ENCODE data around the gene CFAP410. TPM values are rescaled to one million over a fixed set of nuclear protein-coding genes. Genes with fewer than 3 reads are reported as not detected.

CFAP410 gene
- total and polyA plus RNA-seq, 2 of the 8 experiments (the other 6 are each of a cell fraction or from before 2014, with no cell fraction given), result 10.6 to 12.0 TPM

DNA sequence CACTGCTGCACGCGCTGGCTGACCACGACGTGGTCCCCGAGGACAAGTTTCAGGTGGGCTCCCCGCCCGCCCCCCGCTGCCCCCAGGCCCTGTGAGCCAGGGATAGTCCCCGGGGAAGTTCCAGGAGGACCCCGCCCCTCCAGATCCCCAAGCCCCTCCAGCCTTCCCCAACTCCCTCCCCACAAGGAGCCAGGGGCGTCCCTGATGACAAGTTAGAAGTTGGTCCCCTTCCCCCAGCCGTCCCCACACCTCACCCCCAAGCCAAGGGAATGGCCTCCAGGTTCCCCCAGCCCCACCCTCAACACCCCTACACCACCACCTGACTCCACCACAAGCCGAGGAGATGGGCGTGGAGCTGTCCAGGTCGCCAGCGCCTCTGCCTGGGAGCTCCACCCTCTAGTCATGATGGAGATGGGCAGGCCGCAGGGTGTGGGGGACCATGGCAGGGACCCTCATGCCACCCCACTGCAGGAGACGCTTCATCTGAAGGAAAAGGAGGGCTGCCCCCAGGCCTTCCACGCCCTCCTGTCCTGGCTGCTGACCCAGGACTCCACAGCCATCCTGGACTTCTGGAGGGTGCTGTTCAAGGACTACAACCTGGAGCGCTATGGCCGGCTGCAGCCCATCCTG, 53.0 kb downstream of the CFAP410 start:
- Histone ChIP-seq H3K23ac (ENCODE audit: insufficient read length) (no peak overlapping the region), H3K4me1 (replicated peaks in 1 of 4; ENCODE audit: control insufficient read depth in 3 of 4, insufficient read depth in 4 of 4, low read length in 3 of 4) (peaks cover 0 to 23% (median 15%) of the 10 kb centered on the region in 4 experiments; a peak in 6 of 7 replicates), H3K14ac (ENCODE audit: insufficient read length) (no peak overlapping the region), H3K56ac (replicated peaks; ENCODE audit: insufficient read length, low read depth, low read length) (no peak overlapping the region), H3K18ac (ENCODE audit: extremely low read depth, low read length) (no peak overlapping the region), H2BK5ac (ENCODE audit: low read depth, low read length) (no peak overlapping the region), H4K20me1 (replicated peaks in 1 of 2; ENCODE audit: control insufficient read depth in 1 of 2, insufficient read depth in 2 of 2, low read length in 2 of 2) (no peaks in the 10 kb centered on the region), H3K9ac (replicated peaks in 1 of 4; ENCODE audit: extremely low read depth in 1 of 4, low read depth in 3 of 4, low read length in 3 of 4) (no peak overlapping the region), H2AK5ac (ENCODE audit: low read depth, low read length) (no peak overlapping the region), H3K36me3 (ENCODE audit: control insufficient read depth in 2 of 4, insufficient read depth in 4 of 4, low read length in 3 of 4) (no peaks in the 10 kb centered on the region), H3K9me3 (ENCODE audit: insufficient read depth in 2 of 2, low read depth in 1 of 2, low read length in 1 of 2) (no peaks in the 10 kb centered on the region), H2BK15ac (ENCODE audit: low read length) (no peak overlapping the region), H3K27me3 (replicated peaks in 1 of 4; ENCODE audit: control insufficient read depth in 3 of 4, extremely low read depth in 1 of 4, insufficient read depth in 3 of 4, low read length in 3 of 4) (peaks cover 0 to 28% (median 17%) of the 10 kb centered on the region in 4 experiments; a peak in 5 of 7 replicates), H2BK12ac (ENCODE audit: low read depth, low read length) (no peak overlapping the region), H4K8ac (ENCODE audit: extremely low read depth, insufficient read depth, low read length) (no peak overlapping the region), H3K79me1 (ENCODE audit: low read depth, low read length) (no peaks in the 10 kb centered on the region), H4K91ac (replicated peaks; ENCODE audit: insufficient read length, low read length) (no peak overlapping the region), H3K79me2 (ENCODE audit: control insufficient read depth in 1 of 2, insufficient read depth in 2 of 2, low read length in 2 of 2) (no peaks in the 10 kb centered on the region), H2BK20ac (ENCODE audit: low read length) (no peak overlapping the region), H3K4me2 (ENCODE audit: insufficient read depth in 1 of 2, low read depth in 2 of 2, low read length in 2 of 2) (peak overlapping the region; percentile 48 to 89; a peak in 3 of 4 replicates), H3K23me2 (ENCODE audit: low read depth, low read length) (no peaks in the 10 kb centered on the region; the same call in 1 of the 2 replicates), H4K5ac (ENCODE audit: insufficient read length, low read depth, low read length) (no peak overlapping the region), H3K27ac (ENCODE audit: low read depth, low read length) (no peak overlapping the region), H2BK120ac (replicated peaks; ENCODE audit: low read depth, low read length) (no peak overlapping the region), H2AFZ (ENCODE audit: low read length) (no peak overlapping the region), H3K4me3 (ENCODE audit: extremely low read depth in 1 of 4, insufficient read depth in 2 of 4, low read depth in 3 of 4, low read length in 4 of 4) (peak overlapping the region in 3 of 4 experiments; percentile 26 to 57 (median 26); a peak in 3 of 8 replicates), H3K4ac (replicated peaks; ENCODE audit: insufficient read length, low read depth, low read length) (no peak overlapping the region)
- no peak for FAIRE-seq
- CTCF ChIA-PET (ENCODE audit: partially characterized antibody), result interaction anchor here (3.4 to 5.3 kb wide), 2 partner anchors 10 to 18 kb away, joined by 11 to 53 read pairs; no protein-coding TSS in a partner anchor
- no peak for TF ChIP-seq RFX5 (IDR thresholded peaks at IDR 0.05; ENCODE audit: borderline replicate concordance, low read depth, low read length)
- TF ChIP-seq, protein P1, sequence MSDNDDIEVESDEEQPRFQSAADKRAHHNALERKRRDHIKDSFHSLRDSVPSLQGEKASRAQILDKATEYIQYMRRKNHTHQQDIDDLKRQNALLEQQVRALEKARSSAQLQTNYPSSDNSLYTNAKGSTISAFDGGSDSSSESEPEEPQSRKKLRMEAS (IDR thresholded peaks at IDR 0.05), result no peak
- no peak for TF ChIP-seq TAF1 (IDR thresholded peaks at IDR 0.05; ENCODE audit: low read depth, low read length)
- TF ChIP-seq CHD2 (IDR thresholded peaks at IDR 0.05; ENCODE audit: low read length), result no peak
- DNase-seq (ENCODE audit: low read depth in 1 of 2, low spot score in 2 of 2), result no peak
- WGBS, 2 experiments (ENCODE audit: extremely low coverage in 1 of 2, insufficient coverage in 1 of 2, insufficient read length in 1 of 2, insufficient replicate concordance in 2 of 2, low coverage in 1 of 2, low lambda C conversion rate in 2 of 2, missing lambda C conversion rate in 1 of 2), result 80% methylated on average over 9 of the region's 21 CpGs; no CpG with 5 or more reads in 1 of the 2 experiments
- POLR2A ChIA-PET (ENCODE audit: partially characterized antibody), result no interaction called here

Measured in H1 (cell line).